ENCODE measurements around the gene RTL9. TPM values are rescaled to one million over a fixed set of nuclear protein-coding genes. Genes with fewer than 3 reads are reported as not detected.
A peak's percentile ranks its signal among the peaks of the same experiment; 100 is the strongest.

The RTL9 gene
- total and polyA plus RNA-seq, 9 of the 15 experiments (the other 6 are each of a cell fraction or from before 2014, with no cell fraction given) = 0.04 to 0.35 (median 0.13) TPM; not detected in 1

- BruUV-seq (replicated peaks) = no TSS peak
- Histone ChIP-seq H3K9ac (ENCODE audit: insufficient read depth in 1 of 2, low read depth in 2 of 2, low read length in 2 of 2) (peak within 1 kb of the TSS; percentile 95 to 98), H3K36me3 (ENCODE audit: control insufficient read depth, insufficient read depth, low read length) (peaks cover 2% of the 10 kb centered on the region; the same call in 1 of the 3 replicates), H3K27ac (ENCODE audit: extremely low read depth, low read depth, low read length) (peak within 1 kb of the TSS; percentile 91), H3K4me1 (replicated peaks in 1 of 2; ENCODE audit: control insufficient read depth in 2 of 2, insufficient read depth in 2 of 2, low read length in 2 of 2) (peaks cover 3 to 30% of the 10 kb centered on the region in 2 experiments; a peak in 2 of 5 replicates), H3K4me2 (ENCODE audit: insufficient read depth, low read length) (peak within 1 kb of the TSS; percentile 95), H3K79me2 (ENCODE audit: control insufficient read depth, insufficient read depth, low read length) (peaks cover 54% of the 10 kb centered on the region), H3K4me3 (peak within 1 kb of the TSS; percentile 95), H2AFZ (ENCODE audit: low read depth, low read length) (peak within 1 kb of the TSS; percentile 87), H4K20me1 (replicated peaks; ENCODE audit: control insufficient read depth, insufficient read depth, low read length) (peaks cover 12% of the 10 kb centered on the region), H3K9me1 (ENCODE audit: control insufficient read depth, insufficient read depth, low read length) (no peaks in the 10 kb centered on the region), H3K27me3 (ENCODE audit: control insufficient read depth in 2 of 2, insufficient read depth in 2 of 2, low read length in 2 of 2) (no peaks in the 10 kb centered on the region), H3K9me3 (replicated peaks; ENCODE audit: control insufficient read depth, insufficient read depth, low read depth, low read length) (no peaks in the 10 kb centered on the region)
- ChIA-PET CTCF (ENCODE audit: low intra/inter-chr PET ratio) (no interaction called here), POLR2A (interaction anchor here (0.5 to 3.4 kb wide), 13 partner anchors 12 to 1346 kb away, joined by 3 to 26 read pairs (median 3); no protein-coding TSS in a partner anchor)
- peak; percentile 86 to 91 (median 88) for DNase-seq (ENCODE audit: extremely low read depth in 1 of 4, low spot score in 3 of 4)
- in situ Hi-C loops (cut with MboI) (no loop called here), intact Hi-C loops (cut with micrococcal nuclease) (loop anchor here (2.0 to 5.0 kb wide), 4 partner anchors 85 to 155 kb away; no protein-coding TSS in a partner anchor)
- peak; percentile 75 for ATAC-seq
- FAIRE-seq = peak; percentile 74
- 1% methylated on average over 12 of the region's 78 CpGs for WGBS (ENCODE audit: insufficient coverage, low coverage, missing lambda C conversion rate)
- TF ChIP-seq ZEB2 (IDR thresholded peaks at IDR 0.05) (no peak), GATAD2B (IDR thresholded peaks at IDR 0.05; ENCODE audit: borderline replicate concordance) (peak; percentile 52; the same call in 1 of the 2 replicates), E2F3 (CRISPR knock-in tag; IDR thresholded peaks at IDR 0.05) (no peak), ZBTB26 (CRISPR knock-in tag; IDR thresholded peaks at IDR 0.05) (0 out of 2 replicates have a peak, but pooled peaks have one; percentile 78), OTX1 (CRISPR knock-in tag; IDR thresholded peaks at IDR 0.05) (0 out of 2 replicates have a peak, but pooled peaks have one; percentile 62), CTCFL (IDR thresholded peaks at IDR 0.05; ENCODE audit: borderline replicate concordance, insufficient read depth, low read depth, low read length, poor library complexity, severe bottlenecking) (peak; percentile 53), ZNF778 (CRISPR knock-in tag; IDR thresholded peaks at IDR 0.05) (no peak), PPARD (CRISPR knock-in tag; IDR thresholded peaks at IDR 0.05) (no peak), MAFF (IDR thresholded peaks at IDR 0.05; ENCODE audit: low read length) (no peak), NCOA6 (IDR thresholded peaks at IDR 0.05) (no peak), MBD1 (CRISPR knock-in tag; IDR thresholded peaks at IDR 0.05) (no peak), MTA1 (IDR thresholded peaks at IDR 0.05; ENCODE audit: borderline replicate concordance) (no peak), CREB1 (IDR thresholded peaks at IDR 0.05) (peak; percentile 36; the same call in 1 of the 2 replicates), CREB1 (CRISPR knock-in tag; IDR thresholded peaks at IDR 0.05) (0 out of 2 replicates have a peak, but pooled peaks have one; percentile 26), ZNF436 (CRISPR knock-in tag; IDR thresholded peaks at IDR 0.05) (no peak)
Measured at GRCh38 chrX:110317820-110318663, 40.6 kb upstream of the RTL9 start, which contains the start of gene AMMECR1. Gene AMMECR1 (minus strand): TSS chrX:110318085. CDS start chrX:110318071, 14 bp downstream.

Measured in K562 (cell line).